ENCODE measurements around the gene SYT12. TPM values are rescaled to one million over a fixed set of nuclear protein-coding genes. Genes with fewer than 3 reads are reported as not detected.
A peak's percentile ranks its signal among the peaks of the same experiment; 100 is the strongest.

Gene SYT12
- total RNA-seq, 1 experiment from 2014 or later: 1.9 TPM

DNA sequence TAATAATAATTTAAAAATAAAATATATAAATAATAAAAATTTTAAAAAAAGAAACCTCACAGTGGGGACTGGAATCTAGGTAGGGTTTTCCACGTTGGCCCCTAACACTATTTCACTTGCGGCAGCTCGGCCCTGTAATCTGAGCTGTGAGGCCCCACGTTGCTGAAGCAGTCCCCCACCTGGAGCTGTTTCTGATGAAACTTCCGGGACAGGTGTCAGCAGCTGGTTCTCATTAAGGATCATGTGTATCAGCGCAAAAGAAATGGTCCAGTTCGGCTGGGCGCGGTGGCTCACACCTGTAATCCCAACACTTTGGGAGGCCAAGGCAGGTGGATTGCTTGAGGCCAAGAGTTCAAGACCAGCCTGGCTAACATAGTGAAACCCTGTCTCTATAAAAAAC is 51.0 kb downstream of the SYT12 start:
- Histone ChIP-seq H4K5ac (ENCODE audit: insufficient read length, low read depth, low read length) (no peak overlapping the region), H3K56ac (ENCODE audit: insufficient read length, low read depth, low read length) (no peak overlapping the region), H3K9ac (ENCODE audit: extremely low read depth, insufficient read length, low read length) (no peak overlapping the region), H4K91ac (ENCODE audit: insufficient read length, low read depth, low read length) (no peak overlapping the region), H2AK5ac (ENCODE audit: insufficient read length, low read length) (no peak overlapping the region), H2BK12ac (ENCODE audit: insufficient read length, low read depth, low read length) (no peak overlapping the region), H3K79me1 (ENCODE audit: insufficient read depth, low read depth, low read length, poor library complexity, severe bottlenecking) (no peaks in the 10 kb centered on the region), H2BK5ac (ENCODE audit: insufficient read length, low read length) (no peak overlapping the region), H2BK120ac (ENCODE audit: low read depth, low read length, poor library complexity, severe bottlenecking) (no peak overlapping the region), H3K79me2 (ENCODE audit: insufficient read depth, low read length) (no peaks in the 10 kb centered on the region), H3K4me2 (ENCODE audit: insufficient read depth, insufficient read length, low read length) (no peak overlapping the region), H3K27me3 (ENCODE audit: insufficient read depth, low read length) (no peaks in the 10 kb centered on the region), H2AFZ (ENCODE audit: low read length) (no peak overlapping the region), H3K27ac (ENCODE audit: insufficient read length, low read depth, low read length) (no peak overlapping the region), H3K23ac (ENCODE audit: insufficient read length, low read depth, low read length) (no peak overlapping the region), H3K4me1 (ENCODE audit: insufficient read depth, low read length) (no peaks in the 10 kb centered on the region), H3K9me3 (ENCODE audit: control insufficient read depth, low read depth, low read length) (no peaks in the 10 kb centered on the region), H2BK20ac (ENCODE audit: low read depth, low read length, poor library complexity, severe bottlenecking) (no peak overlapping the region), H4K20me1 (ENCODE audit: control insufficient read depth, insufficient read depth, insufficient read length) (no peaks in the 10 kb centered on the region), H4K8ac (replicated peaks; ENCODE audit: insufficient read length, low read depth, low read length) (no peak overlapping the region), H3T11ph (ENCODE audit: low read length) (no peak overlapping the region), H3K14ac (ENCODE audit: insufficient read depth, low read length) (no peak overlapping the region), H3K4ac (ENCODE audit: low read depth, low read length) (no peak overlapping the region), H3K23me2 (ENCODE audit: insufficient read length, low read depth, low read length, poor library complexity, severe bottlenecking) (peaks cover 3% of the 10 kb centered on the region), H2BK15ac (ENCODE audit: low read depth, low read length) (no peak overlapping the region), H3K18ac (ENCODE audit: insufficient read length, low read depth, low read length) (no peak overlapping the region)
- H3K27me3 Mint-ChIP-seq (ENCODE audit: low read depth): no peaks in the 10 kb centered on the region; the same call in 1 of the 2 replicates
- no peaks in the 10 kb centered on the region for H3K9me3 Mint-ChIP-seq
- no peaks in the 10 kb centered on the region; a peak in 2 of 7 replicates for H3K36me3 Mint-ChIP-seq (ENCODE audit: insufficient read depth in 1 of 3, low read depth in 3 of 3)
- WGBS (ENCODE audit: extremely low coverage, insufficient read length, low lambda C conversion rate): no CpG with 5 or more reads among the region's 9 CpGs
- DNase-seq: no peak
- no peak overlapping the region for H3K4me3 Mint-ChIP-seq
- peak overlapping the region in 1 of 3 experiments; percentile 81; a peak in 3 of 7 replicates for H3K27ac Mint-ChIP-seq
- no peak for TF ChIP-seq CTCF (conservative IDR thresholded peaks at IDR 0.05)
- H3K4me1 Mint-ChIP-seq: peaks cover 4 to 19% of the 10 kb centered on the region in 2 experiments
